ENCODE data around the gene OSBPL8. TPM values are rescaled to one million over a fixed set of nuclear protein-coding genes. Genes with fewer than 3 reads are reported as not detected.

Gene OSBPL8
- total and polyA plus RNA-seq, 2 experiments from 2014 or later: 78.0 to 124 TPM

DNA sequence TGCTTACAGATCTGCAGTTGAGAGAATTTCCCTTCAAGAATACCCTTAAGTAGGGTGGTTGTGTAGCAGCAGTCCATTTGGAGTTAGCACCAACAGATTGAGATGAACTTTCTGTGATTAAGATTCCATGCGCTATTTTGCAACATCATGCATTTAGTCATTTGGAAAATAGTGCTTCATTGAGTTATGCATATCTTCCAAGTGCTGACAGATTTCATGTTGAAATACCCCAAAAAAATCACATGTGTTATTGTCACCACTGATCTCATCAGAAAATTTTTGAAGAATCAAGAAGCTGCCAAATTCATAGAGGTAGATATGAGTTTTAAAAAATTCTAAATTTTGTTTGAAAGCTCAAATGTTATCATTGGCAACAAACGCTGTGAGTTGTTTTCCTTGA is 35.5 kb upstream of the OSBPL8 start (continued):
- TF ChIP-seq, protein P1, sequence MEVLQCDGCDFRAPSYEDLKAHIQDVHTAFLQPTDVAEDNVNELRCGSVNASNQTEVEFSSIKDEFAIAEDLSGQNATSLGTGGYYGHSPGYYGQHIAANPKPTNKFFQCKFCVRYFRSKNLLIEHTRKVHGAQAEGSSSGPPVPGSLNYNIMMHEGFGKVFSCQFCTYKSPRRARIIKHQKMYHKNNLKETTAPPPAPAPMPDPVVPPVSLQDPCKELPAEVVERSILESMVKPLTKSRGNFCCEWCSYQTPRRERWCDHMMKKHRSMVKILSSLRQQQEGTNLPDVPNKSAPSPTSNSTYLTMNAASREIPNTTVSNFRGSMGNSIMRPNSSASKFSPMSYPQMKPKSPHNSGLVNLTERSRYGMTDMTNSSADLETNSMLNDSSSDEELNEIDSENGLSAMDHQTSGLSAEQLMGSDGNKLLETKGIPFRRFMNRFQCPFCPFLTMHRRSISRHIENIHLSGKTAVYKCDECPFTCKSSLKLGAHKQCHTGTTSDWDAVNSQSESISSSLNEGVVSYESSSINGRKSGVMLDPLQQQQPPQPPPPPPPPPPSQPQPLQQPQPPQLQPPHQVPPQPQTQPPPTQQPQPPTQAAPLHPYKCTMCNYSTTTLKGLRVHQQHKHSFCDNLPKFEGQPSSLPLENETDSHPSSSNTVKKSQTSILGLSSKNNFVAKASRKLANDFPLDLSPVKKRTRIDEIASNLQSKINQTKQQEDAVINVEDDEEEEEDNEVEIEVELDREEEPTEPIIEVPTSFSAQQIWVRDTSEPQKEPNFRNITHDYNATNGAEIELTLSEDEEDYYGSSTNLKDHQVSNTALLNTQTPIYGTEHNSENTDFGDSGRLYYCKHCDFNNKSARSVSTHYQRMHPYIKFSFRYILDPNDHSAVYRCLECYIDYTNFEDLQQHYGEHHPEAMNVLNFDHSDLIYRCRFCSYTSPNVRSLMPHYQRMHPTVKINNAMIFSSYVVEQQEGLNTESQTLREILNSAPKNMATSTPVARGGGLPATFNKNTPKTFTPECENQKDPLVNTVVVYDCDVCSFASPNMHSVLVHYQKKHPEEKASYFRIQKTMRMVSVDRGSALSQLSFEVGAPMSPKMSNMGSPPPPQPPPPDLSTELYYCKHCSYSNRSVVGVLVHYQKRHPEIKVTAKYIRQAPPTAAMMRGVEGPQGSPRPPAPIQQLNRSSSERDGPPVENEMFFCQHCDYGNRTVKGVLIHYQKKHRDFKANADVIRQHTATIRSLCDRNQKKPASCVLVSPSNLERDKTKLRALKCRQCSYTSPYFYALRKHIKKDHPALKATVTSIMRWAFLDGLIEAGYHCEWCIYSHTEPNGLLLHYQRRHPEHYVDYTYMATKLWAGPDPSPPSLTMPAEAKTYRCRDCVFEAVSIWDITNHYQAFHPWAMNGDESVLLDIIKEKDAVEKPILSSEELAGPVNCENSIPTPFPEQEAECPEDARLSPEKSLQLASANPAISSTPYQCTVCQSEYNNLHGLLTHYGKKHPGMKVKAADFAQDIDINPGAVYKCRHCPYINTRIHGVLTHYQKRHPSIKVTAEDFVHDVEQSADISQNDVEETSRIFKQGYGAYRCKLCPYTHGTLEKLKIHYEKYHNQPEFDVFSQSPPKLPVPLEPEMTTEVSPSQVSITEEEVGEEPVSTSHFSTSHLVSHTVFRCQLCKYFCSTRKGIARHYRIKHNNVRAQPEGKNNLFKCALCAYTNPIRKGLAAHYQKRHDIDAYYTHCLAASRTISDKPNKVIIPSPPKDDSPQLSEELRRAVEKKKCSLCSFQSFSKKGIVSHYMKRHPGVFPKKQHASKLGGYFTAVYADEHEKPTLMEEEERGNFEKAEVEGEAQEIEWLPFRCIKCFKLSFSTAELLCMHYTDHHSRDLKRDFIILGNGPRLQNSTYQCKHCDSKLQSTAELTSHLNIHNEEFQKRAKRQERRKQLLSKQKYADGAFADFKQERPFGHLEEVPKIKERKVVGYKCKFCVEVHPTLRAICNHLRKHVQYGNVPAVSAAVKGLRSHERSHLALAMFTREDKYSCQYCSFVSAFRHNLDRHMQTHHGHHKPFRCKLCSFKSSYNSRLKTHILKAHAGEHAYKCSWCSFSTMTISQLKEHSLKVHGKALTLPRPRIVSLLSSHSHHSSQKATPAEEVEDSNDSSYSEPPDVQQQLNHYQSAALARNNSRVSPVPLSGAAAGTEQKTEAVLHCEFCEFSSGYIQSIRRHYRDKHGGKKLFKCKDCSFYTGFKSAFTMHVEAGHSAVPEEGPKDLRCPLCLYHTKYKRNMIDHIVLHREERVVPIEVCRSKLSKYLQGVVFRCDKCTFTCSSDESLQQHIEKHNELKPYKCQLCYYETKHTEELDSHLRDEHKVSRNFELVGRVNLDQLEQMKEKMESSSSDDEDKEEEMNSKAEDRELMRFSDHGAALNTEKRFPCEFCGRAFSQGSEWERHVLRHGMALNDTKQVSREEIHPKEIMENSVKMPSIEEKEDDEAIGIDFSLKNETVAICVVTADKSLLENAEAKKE (CRISPR knock-in tag; IDR thresholded peaks at IDR 0.05): no peak
- TF ChIP-seq JUNB (IDR thresholded peaks at IDR 0.05; ENCODE audit: unreplicated experiment): no peak
- TF ChIP-seq ZNF114 (CRISPR knock-in tag; IDR thresholded peaks at IDR 0.05): no peak

DNA sequence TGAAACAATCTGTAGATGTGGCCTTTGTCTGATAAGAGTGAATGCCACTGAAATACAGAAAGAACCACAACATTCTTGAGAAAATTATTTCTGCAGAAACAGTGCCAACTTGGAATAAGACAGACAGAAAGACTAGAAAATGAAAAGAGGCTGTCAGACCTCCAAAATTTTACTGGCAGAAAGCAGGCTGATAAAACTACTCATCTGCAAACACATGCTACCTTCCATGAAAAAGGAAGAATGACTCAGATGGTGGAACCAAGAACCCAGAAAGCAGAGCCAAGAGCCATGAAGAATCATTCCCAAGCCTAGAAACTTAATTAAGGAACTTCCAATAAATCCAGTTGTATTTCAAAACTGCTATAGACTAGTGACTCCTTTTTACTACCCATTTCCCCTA is 31.9 kb upstream of the OSBPL8 start:
- Histone ChIP-seq H3F3A (replicated peaks; ENCODE audit: low read depth) (no peaks in the 10 kb centered on the region), H4K20me1 (replicated peaks; ENCODE audit: insufficient read depth) (no peaks in the 10 kb centered on the region), H3K9me2 (ENCODE audit: insufficient read depth) (peaks cover 5% of the 10 kb centered on the region; the same call in 1 of the 2 replicates), H3K4me2 (no peak overlapping the region), H3K27me3 (ENCODE audit: insufficient read depth) (no peaks in the 10 kb centered on the region), H3K4me1 (ENCODE audit: insufficient read depth) (no peaks in the 10 kb centered on the region), H3K4me3 (no peak overlapping the region), H3K27ac (ENCODE audit: low read depth) (no peak overlapping the region), H3K79me2 (replicated peaks; ENCODE audit: insufficient read depth) (no peaks in the 10 kb centered on the region), H2AFZ (no peak overlapping the region), H3K36me3 (ENCODE audit: insufficient read depth) (no peaks in the 10 kb centered on the region)
- no peaks in the 10 kb centered on the region for H3K4me1 Mint-ChIP-seq
- H3K36me3 Mint-ChIP-seq (ENCODE audit: low read depth): no peaks in the 10 kb centered on the region
- H3K4me3 Mint-ChIP-seq: no peak overlapping the region
- ATAC-seq: no peak
- no peaks in the 10 kb centered on the region for H3K9me3 Mint-ChIP-seq
- H3K27ac Mint-ChIP-seq: no peak overlapping the region
- TF ChIP-seq, protein P2, sequence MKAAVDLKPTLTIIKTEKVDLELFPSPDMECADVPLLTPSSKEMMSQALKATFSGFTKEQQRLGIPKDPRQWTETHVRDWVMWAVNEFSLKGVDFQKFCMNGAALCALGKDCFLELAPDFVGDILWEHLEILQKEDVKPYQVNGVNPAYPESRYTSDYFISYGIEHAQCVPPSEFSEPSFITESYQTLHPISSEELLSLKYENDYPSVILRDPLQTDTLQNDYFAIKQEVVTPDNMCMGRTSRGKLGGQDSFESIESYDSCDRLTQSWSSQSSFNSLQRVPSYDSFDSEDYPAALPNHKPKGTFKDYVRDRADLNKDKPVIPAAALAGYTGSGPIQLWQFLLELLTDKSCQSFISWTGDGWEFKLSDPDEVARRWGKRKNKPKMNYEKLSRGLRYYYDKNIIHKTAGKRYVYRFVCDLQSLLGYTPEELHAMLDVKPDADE (IDR thresholded peaks at IDR 0.05): no peak
- TF ChIP-seq EZH2phosphoT487 (IDR thresholded peaks at IDR 0.05; ENCODE audit: unreplicated experiment) (no peak), EZH2 (IDR thresholded peaks at IDR 0.05; ENCODE audit: low read depth, unreplicated experiment) (no peak), JUNB (IDR thresholded peaks at IDR 0.05; ENCODE audit: unreplicated experiment) (no peak)
- TF ChIP-seq, protein P1 (CRISPR knock-in tag; IDR thresholded peaks at IDR 0.05): no peak
- DNase-seq (ENCODE audit: low spot score): no peak
- H3K27me3 Mint-ChIP-seq (ENCODE audit: insufficient read depth, low read depth, poor library complexity): no peaks in the 10 kb centered on the region

Measured in GM23338 (cell line).